ENCODE data around the gene TMTC4.

Gene TMTC4

GRCh38 chr13:100666124-100666523 lies 8.5 kb downstream of the TMTC4 start:
- no peak for DNase-seq

DNA sequence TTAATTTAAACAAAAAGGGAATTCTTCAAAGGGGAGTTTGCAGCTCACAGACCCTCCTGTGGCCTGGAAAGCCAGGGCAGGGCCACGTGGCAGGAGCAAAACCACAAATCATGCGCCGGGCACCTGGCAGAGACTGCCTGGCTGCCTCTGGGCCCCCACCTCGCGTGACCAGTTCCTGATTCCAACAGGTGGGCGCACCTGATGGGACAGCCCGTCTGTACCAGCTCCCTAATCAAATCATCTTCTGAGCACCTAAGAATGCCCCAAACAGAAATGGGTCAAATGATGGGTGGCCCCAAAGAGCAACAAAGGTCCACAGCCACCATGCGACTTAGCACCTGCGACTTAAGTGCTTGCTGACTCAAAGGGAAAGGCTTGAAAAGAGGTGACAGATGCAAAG lies 9.2 kb downstream of the TMTC4 start:
- DNase-seq = no peak

DNA sequence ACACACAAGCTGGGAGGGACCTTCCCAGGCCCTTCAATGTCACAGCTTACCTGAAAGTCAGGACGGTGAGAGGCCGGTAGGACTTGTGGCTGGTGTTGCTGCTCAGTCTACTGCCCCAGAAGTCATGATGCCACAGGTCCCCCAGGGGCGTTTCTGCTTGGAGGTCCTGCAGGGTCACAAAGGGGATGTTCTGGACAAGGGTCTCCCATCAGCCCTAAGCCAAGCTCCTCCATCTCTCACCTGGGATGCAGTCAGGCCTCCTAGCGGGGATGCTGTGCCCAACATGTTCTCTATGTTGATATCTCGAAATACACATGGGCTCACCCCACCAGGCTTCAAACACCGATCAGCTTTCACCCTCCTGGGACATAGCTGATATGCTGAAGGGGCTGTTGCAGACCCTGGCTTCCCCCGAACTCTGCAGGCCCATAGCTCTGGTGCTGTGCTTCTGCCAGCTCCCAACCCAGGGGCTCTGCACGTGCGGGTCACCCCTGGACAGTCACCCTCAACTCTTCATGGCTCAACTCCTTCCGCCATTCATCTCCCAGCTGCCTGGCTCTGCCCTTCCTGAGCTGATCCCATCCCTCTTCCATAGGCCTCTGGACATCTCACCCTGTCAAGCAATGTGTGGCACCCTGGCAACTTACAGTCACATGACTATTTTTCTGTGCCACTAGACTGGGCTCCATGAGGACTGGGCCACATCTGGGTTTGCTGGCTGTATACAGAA lies 10.3 kb downstream of the TMTC4 start:
- no peak for DNase-seq

GRCh38 chr13:100662468-100663211 lies 12.0 kb downstream of the TMTC4 start:
- no peak for DNase-seq

GRCh38 chr13:100660761-100661160 lies 13.8 kb downstream of the TMTC4 start:
- DNase-seq = no peak

- no peak for DNase-seq
Measured at GRCh38 chr13:100659578-100659977, 15.0 kb downstream of the TMTC4 start.

DNA sequence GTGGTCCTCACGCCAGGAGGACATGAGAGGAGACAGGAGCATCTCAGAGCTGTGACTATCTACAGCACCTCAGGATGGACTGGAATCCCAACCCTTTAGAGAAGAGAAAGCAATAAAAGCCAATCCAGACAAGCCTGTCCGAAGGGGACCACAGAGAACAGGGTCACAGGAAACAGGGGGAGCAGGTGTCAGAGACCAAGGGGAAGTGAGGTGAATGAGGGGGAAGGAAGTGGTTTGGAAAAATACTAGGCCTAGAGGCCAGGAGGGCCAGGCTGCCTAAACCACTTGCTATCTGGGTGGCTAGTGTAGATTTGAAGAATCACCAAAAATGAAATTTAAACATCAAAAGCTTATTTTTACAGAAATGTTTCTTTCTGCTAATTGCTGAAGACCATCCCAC lies 16.2 kb downstream of the TMTC4 start:
- DNase-seq = no peak

- DNase-seq = no peak
Measured at GRCh38 chr13:100657881-100658315, 16.7 kb downstream of the TMTC4 start.

GRCh38 chr13:100652510-100652909 lies 22.1 kb downstream of the TMTC4 start:
- no peak for DNase-seq

DNA sequence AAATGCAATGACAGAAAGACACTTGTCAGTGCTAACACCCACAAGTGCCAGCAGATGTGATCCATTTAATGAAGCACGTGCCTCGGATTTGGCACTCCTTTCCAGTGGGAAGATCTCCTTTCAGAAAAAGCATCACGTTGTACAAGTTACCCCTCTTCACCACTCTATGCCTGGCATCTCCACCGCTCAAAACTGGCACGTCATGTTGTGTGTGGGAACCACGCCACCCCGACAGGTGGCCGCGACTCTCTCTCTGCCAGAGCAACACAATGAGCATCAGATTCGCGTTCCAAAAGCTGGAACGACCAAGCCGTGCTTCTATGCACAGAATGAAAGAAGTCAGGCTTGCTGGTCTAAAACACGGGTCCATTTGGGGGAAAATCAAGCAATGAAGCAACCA lies 24.3 kb downstream of the TMTC4 start:
- DNase-seq = no peak

DNA sequence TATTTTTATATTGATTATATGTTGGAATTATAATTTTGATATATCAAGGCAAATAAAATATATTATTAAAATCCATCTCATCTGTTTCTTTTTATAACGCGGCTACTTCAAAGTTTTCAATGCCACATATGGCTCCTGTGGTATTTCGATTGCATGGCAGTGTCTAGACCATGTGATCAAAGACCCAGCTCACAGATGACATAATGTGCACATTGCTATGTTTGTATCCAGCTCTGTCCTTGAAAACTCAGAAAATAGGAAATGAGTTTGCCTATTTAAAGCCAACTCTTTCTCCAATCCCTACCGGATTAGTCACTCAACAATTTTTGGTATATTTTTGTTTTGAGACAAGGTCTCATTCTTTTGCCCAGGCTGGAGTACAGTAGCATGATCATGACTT lies 26.2 kb downstream of the TMTC4 start:
- no peak for DNase-seq

GRCh38 chr13:100646871-100647270 lies 27.7 kb downstream of the TMTC4 start:
- no peak for DNase-seq

DNA sequence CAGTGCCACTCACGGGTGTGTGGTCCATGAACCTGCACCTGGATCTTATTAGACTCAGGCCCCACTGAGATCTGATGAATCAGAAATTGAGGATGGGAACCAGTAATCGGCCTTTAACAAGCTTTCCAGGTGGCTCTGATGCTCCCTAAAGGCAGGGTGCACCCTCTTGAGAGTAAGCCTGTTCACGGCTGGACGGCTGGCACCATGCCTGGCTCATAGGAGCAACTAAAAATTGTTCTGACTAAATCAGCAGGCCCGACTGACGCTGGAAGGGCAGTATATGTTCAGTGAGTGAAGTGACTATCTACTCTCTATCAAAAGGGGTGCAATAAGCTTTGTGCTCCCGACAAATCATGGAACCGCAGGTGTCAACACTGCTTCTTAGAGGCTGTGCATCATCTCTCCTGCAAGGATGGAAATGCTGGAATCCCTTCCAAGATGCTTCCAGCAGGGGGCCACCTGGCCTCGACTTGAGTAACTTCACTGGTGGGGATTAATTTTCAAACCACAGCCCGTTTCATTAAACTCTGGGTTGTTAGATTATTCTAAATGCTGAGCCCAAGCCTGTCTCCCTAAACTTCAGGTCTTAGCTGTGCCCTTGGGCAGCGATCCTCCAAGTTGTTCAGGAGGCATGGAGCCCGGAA lies 28.4 kb downstream of the TMTC4 start:
- DNase-seq = no peak

DNA sequence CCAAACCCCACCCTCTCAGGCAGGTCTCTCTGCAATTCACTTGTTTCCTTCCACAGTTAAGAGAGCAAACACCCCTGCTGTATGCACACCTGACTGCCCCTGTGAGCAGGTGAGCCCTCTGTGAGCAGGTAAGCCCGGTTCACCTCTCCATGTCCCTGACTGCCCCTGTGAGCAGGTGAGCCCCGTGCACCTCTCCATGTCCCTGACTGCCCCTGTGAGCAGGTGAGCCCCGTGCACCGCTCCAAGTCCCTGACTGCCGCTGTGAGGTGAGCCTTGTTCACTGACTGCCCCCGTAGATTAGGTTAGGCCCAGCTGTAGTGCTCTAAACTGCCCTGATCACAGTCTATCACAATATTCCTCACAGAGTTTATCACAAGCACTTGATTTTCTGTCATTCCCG lies 29.2 kb downstream of the TMTC4 start:
- DNase-seq = no peak

GRCh38 chr13:100644371-100644770 lies 30.2 kb downstream of the TMTC4 start:
- no peak for DNase-seq

- no peak for DNase-seq
Measured at GRCh38 chr13:100637796-100638195, 36.8 kb downstream of the TMTC4 start.

- no peak for DNase-seq
Measured at GRCh38 chr13:100637380-100637779, 37.2 kb downstream of the TMTC4 start.

GRCh38 chr13:100636441-100636840 lies 38.2 kb downstream of the TMTC4 start:
- no peak for DNase-seq

DNA sequence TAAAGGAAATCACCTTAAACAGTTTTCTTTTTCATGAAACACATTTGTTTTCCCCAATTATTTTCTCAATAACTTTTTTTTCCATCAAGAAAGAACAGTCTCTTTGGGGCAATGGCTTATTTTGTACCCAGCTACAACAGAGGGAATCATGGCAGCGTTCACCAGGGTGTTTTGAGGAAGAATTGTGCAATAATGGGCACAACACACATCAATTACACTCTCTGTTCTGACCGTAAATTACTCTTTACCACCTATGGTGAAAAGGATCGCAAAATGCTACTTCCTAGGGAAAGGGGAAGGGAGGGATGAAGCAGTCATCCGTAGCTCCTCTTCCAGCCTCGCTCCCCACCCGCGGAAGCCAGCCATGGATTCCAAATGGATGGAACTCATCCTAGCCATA lies 38.6 kb downstream of the TMTC4 start:
- no peak for DNase-seq

- no peak for DNase-seq
Measured at GRCh38 chr13:100634696-100635095, 39.9 kb downstream of the TMTC4 start.

DNA sequence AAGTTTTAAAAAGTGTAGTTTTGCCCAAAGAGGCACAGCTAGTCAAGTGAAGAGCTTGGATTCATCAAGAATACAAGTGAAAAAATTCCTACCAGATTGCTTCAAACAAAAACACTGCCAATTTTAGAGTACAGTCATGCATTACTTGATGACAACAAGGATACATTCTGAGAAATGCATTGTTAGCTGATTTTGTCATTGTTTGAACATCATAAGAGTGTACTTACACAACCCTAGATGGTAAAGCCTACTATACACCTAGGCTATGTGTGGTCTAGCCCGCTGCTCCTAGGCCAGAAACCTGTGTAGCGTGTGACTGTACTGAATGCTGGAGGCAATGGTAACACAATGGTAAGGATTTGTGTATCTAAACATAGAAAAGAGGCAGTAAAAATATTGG lies 41.1 kb downstream of the TMTC4 start:
- DNase-seq = no peak

DNA sequence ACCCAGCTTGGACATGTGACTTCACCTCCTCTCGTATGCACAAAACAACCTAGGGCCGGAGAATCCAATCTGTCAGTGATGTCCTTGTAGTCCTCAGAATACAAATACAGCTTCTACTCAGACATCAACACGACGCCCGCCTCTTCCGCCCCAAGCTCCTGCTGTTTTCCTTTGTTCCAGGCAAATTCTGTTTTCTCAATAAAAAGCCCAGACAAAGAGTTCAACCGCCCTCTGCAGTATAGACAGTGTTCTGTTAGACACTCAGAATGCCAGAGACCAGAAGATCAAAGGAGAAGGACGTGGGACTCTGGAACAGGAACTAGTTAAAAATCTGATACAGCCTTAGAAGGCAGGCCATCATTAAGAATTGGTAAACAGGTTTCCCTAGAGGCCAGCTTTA lies 44.0 kb downstream of the TMTC4 start:
- no peak for DNase-seq

DNA sequence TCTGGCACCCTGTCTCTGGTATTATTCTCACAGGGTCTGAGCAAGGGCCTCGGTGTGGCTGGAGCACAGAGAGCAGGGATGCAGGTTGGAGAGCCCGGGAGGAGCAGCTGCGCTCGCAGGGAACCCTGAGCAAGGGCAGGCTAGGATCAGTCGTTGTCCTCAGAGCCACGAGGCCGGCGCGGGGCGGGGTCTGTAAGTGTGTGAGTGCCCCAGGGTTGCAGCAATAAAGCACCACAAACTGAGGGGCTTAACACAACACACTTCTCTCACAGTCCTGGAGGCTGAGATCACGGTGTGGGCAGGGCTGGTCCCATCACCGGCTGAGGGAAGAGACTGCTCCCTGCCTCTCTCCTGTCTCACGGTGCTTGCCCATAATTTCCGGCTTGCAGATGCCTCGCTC lies 47.5 kb downstream of the TMTC4 start:
- DNase-seq = no peak

GRCh38 chr13:100625447-100625846 lies 49.1 kb downstream of the TMTC4 start:
- DNase-seq = no peak

Data from stimulated activated CD8-positive, alpha-beta memory T cell treated with anti-CD3 and anti-CD28 coated beads, Interleukin-4, amount 100 ng/mL, for 48 hours (primary cell).